HL-60 (cell line): ENCODE measurements around the gene PHF21B.

Experiments used
- DNase-seq, 2 experiments: peaks; one replicate each; pipeline ENCODE4 v3.0.0-alpha.2; 2010 to 2020; ENCODE audit warnings: low read depth in 1 of 2, low spot score in 1 of 2
- H3K27ac ChIP-seq: fragments of 250-450 bp; sonication (Bioruptor Pico); replicated peaks from 2 replicates; pipeline ENCODE4 v1.5.1; 2020; ENCODE audit warnings: mild to moderate bottlenecking, moderate library complexity
- H3K27me3 ChIP-seq: fragments of 250-450 bp; sonication (Bioruptor Pico); 2 replicates; pipeline ENCODE4 v1.5.1; 2021; ENCODE audit warnings: mild to moderate bottlenecking, moderate library complexity; ENCODE audit not compliant: insufficient read depth, poor library complexity, severe bottlenecking
- H3K4me3 ChIP-seq: replicated peaks from 2 replicates; pipeline ENCODE4 v1.5.1; 2011; ENCODE audit warnings: mild to moderate bottlenecking, control low read depth, low read length; ENCODE audit not compliant: insufficient read depth
- CTCF ChIP-seq: IDR thresholded peaks from one replicate; pipeline ENCODE4 v1.5.1; 2011; ENCODE audit warnings: low read length, control low read depth, inconsistent platforms; ENCODE audit not compliant: insufficient read depth
- GABPA ChIP-seq: IDR thresholded peaks from 2 replicates; pipeline ENCODE4 v1.6.1; 2012; ENCODE audit warnings: low read depth
- POLR2AphosphoS5 ChIP-seq: IDR thresholded peaks from 2 replicates; pipeline ENCODE4 v1.6.1; 2012; ENCODE audit warnings: low read depth
- SPI1 ChIP-seq: IDR thresholded peaks from 2 replicates; pipeline ENCODE4 v1.6.1; 2012; ENCODE audit warnings: low read depth, mild to moderate bottlenecking, borderline replicate concordance
- TF ChIP-seq, protein P1 (sequence below): IDR thresholded peaks from 2 replicates; pipeline ENCODE4 v1.6.1; 2012; ENCODE audit warnings: low read depth; ENCODE audit not compliant: insufficient replicate concordance

PHF21B gene

DNA sequence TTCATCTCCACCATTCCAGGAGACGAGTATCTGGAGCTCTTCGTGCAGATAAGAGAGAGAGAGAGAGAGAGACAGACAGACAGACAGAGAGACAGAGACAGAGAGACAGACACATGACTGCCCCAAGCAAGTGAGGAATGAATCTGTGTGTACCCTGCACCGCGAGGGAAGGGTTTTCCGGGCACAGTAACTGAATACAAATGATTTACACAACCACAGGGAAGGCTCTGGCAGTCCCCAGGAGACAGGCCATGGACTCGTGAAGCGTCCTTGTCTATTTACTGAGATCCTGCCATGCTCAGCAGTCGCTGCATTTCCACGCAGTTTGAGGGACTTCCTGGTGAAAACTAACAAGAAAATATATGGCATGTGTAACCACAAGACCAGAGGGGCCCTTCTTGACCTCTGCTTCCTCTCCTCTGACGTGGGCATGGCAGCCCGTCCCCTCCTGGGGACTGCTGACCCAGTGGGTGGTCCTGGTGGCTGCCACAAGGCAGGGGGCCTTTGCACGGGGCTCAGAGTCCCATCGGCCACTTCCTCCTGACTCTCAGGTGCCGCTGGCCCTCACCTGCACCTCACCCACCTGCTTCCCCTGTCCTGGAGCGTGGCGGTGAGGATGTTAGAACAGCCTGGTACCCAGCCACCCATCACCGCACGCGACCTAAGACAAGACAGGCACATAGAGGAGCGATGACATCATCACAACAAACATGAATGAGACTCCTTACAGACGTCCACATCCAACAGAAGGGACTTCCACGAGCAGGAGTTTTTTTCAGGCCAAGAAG is 75.9 kb downstream of the PHF21B start:
- no peak for DNase-seq
- TF ChIP-seq CTCF (no peak), SPI1 (no peak), POLR2AphosphoS5 (no peak), GABPA (no peak)
- TF ChIP-seq, protein P1, sequence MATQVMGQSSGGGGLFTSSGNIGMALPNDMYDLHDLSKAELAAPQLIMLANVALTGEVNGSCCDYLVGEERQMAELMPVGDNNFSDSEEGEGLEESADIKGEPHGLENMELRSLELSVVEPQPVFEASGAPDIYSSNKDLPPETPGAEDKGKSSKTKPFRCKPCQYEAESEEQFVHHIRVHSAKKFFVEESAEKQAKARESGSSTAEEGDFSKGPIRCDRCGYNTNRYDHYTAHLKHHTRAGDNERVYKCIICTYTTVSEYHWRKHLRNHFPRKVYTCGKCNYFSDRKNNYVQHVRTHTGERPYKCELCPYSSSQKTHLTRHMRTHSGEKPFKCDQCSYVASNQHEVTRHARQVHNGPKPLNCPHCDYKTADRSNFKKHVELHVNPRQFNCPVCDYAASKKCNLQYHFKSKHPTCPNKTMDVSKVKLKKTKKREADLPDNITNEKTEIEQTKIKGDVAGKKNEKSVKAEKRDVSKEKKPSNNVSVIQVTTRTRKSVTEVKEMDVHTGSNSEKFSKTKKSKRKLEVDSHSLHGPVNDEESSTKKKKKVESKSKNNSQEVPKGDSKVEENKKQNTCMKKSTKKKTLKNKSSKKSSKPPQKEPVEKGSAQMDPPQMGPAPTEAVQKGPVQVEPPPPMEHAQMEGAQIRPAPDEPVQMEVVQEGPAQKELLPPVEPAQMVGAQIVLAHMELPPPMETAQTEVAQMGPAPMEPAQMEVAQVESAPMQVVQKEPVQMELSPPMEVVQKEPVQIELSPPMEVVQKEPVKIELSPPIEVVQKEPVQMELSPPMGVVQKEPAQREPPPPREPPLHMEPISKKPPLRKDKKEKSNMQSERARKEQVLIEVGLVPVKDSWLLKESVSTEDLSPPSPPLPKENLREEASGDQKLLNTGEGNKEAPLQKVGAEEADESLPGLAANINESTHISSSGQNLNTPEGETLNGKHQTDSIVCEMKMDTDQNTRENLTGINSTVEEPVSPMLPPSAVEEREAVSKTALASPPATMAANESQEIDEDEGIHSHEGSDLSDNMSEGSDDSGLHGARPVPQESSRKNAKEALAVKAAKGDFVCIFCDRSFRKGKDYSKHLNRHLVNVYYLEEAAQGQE, result no peak
- Histone ChIP-seq H3K27ac (no peak overlapping the region), H3K4me3 (no peak overlapping the region), H3K27me3 (no peaks in the 10 kb centered on the region)

DNA sequence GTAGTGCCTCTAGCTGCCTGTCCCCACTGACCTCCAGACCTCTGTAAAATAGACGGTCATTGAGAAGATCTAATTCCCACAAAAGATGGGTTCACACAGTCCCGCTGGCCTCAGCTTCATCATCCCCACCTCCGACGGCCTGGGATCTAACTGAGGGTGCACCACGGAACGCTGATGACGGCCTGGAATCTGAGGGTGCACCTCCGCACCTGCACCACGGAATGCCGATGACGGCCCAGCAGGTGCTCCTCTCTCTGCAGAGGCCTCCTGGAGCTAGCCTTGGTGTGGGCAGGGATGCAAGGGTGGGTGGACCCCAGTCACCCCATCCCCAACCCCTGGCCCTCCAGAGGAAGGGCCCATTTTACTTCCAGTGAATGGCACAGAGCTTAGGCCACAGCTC is 77.3 kb downstream of the PHF21B start:
- no peak overlapping the region for H3K4me3 ChIP-seq
- DNase-seq, result no peak
- no peak overlapping the region for H3K27ac ChIP-seq
- TF ChIP-seq SPI1 (no peak), CTCF (no peak), GABPA (no peak), POLR2AphosphoS5 (no peak)
- TF ChIP-seq, protein P1, result no peak
- H3K27me3 ChIP-seq, result no peaks in the 10 kb centered on the region

DNA sequence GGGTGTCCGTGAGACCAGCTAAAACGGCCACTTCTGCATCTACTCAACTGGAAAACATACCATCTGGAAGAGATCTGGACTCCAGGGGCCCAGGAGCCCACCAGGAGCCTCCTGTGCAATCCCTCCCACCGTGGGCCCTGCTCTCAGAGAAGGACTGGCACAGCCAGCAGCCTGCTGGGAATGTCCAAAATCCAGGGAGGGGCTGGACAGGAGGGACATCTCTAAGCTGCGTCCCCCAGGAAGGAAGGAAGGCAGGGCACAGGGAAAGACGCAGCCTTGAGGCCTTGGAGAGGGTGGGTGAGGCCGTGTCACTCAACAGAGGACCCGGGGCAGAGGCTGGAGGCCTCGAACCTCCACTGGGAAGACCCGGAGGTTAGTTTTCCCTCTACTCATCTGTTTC is 78.0 kb downstream of the PHF21B start:
- DNase-seq, result no peak
- TF ChIP-seq GABPA, result no peak
- TF ChIP-seq CTCF, result no peak
- TF ChIP-seq POLR2AphosphoS5, result no peak
- TF ChIP-seq SPI1, result no peak
- TF ChIP-seq, protein P1, result no peak
- Histone ChIP-seq H3K27me3 (no peaks in the 10 kb centered on the region), H3K4me3 (no peak overlapping the region), H3K27ac (no peak overlapping the region)
